Endothelial cell of umbilical vein (primary cell): ENCODE measurements around the gene FOXM1. TPM values are rescaled to one million over a fixed set of nuclear protein-coding genes. Genes with fewer than 3 reads are reported as not detected.

Source experiments
- BruUV-seq: library from RNA; stranded (reverse); fragments of 400-500 nt; replicated peaks from 2 replicates; lab custom pipeline; 2021; lab: Mats Ljungman, UMichigan
- CTCF ChIA-PET: fragments of 300-600, 350-600 bp; sonication (Branson Sonifier 250); formaldehyde crosslinking; loops from one replicate; lab custom pipeline; 2021; ENCODE audit warnings: antibody characterized with exemption, inconsistent platforms; lab: Charles Lee
- POLR2A ChIA-PET: fragments of 300-600, 350-600 bp; sonication (Branson Sonifier 250); formaldehyde crosslinking; loops from one replicate; lab custom pipeline; 2021; ENCODE audit warnings: antibody characterized with exemption, inconsistent platforms; lab: Charles Lee
- DNase-seq: peaks from one replicate; pipeline ENCODE4 v3.0.0-alpha.2; 2011; ENCODE audit warnings: low read depth, low spot score
- FAIRE-seq: peaks from 2 replicates; lab custom pipeline; 2011; peaks lifted over from hg19 to GRCh38; lab: Jason Lieb, UNC
- H2AFZ ChIP-seq: 2 replicates; pipeline ENCODE4 v1.6.0; 2012; ENCODE audit warnings: low read depth, low read length, control low read depth, inconsistent platforms
- H3K27ac ChIP-seq: 2 replicates; pipeline ENCODE4 v1.5.1; 2011; ENCODE audit warnings: low read depth, mild to moderate bottlenecking, control low read depth, low read length, moderate library complexity; ENCODE audit not compliant: insufficient read depth
- H3K27me3 ChIP-seq, 2 experiments: 2 replicates each; pipeline versions ENCODE4 v1.6.0 to v1.6.1; 2011; ENCODE audit warnings: low read length in 2 of 2, mixed read lengths in 1 of 2; ENCODE audit not compliant: control insufficient read depth in 2 of 2, insufficient read depth in 2 of 2
- H3K36me3 ChIP-seq, 2 experiments: 2 replicates in 1 of 2; 3 replicates in 1 of 2; pipeline ENCODE4 v1.5.1; 2011; ENCODE audit warnings: low read length in 2 of 2, mild to moderate bottlenecking in 1 of 2, moderate library complexity in 1 of 2; ENCODE audit not compliant: control insufficient read depth in 2 of 2, insufficient read depth in 2 of 2; ENCODE audit errors: extremely low read depth in 1 of 2
- H3K4me1 ChIP-seq: 3 replicates; pipeline ENCODE4 v1.5.1; 2011; ENCODE audit warnings: mild to moderate bottlenecking, low read length; ENCODE audit not compliant: control insufficient read depth, insufficient read depth; ENCODE audit errors: extremely low read depth
- H3K4me2 ChIP-seq: 2 replicates; pipeline ENCODE4 v1.6.1; 2011; ENCODE audit warnings: low read length, control low read depth, mixed read lengths; ENCODE audit not compliant: insufficient read depth
- H3K4me3 ChIP-seq, 3 experiments: fragments of 200-600 bp in 1 of 3; sonication (generic), shearing (Covaris generic) in 1 of 3; replicated peaks in 1 of 3; 2 replicates each; pipeline ENCODE4 v1.5.1; 2011 to 2016; ENCODE audit warnings: control low read depth in 3 of 3, low read length in 3 of 3, mild to moderate bottlenecking in 2 of 3, inconsistent platforms in 1 of 3, low read depth in 1 of 3, moderate library complexity in 1 of 3; ENCODE audit not compliant: insufficient read depth in 1 of 3
- H3K79me2 ChIP-seq: 2 replicates; pipeline ENCODE4 v1.6.0; 2012; ENCODE audit warnings: low read length, inconsistent platforms; ENCODE audit not compliant: control insufficient read depth, insufficient read depth
- H3K9ac ChIP-seq: replicated peaks from 2 replicates; pipeline ENCODE3; 2011; ENCODE audit warnings: low read length, control low read depth; ENCODE audit not compliant: insufficient read depth; ENCODE audit errors: extremely low read depth
- H3K9me1 ChIP-seq: replicated peaks from 3 replicates; pipeline ENCODE4 v1.6.0; 2011; ENCODE audit warnings: mild to moderate bottlenecking, low read length; ENCODE audit not compliant: control insufficient read depth, insufficient read depth; ENCODE audit errors: extremely low read depth
- H3K9me3 ChIP-seq: replicated peaks from 2 replicates; pipeline ENCODE4 v1.5.1; 2012; ENCODE audit warnings: low read length, inconsistent platforms; ENCODE audit not compliant: control insufficient read depth, insufficient read depth
- H4K20me1 ChIP-seq: replicated peaks from 2 replicates; pipeline ENCODE3; 2011; ENCODE audit warnings: mild to moderate bottlenecking, low read length; ENCODE audit not compliant: control insufficient read depth, insufficient read depth; ENCODE audit errors: extremely low read depth
- EZH2 ChIP-seq: IDR thresholded peaks from 2 replicates; pipeline ENCODE4 v1.6.1; 2012; ENCODE audit warnings: borderline replicate concordance, low read depth, mild to moderate bottlenecking, moderate library complexity, low read length, inconsistent platforms; ENCODE audit not compliant: severe bottlenecking
- FOS ChIP-seq: IDR thresholded peaks from 2 replicates; pipeline ENCODE4 v1.6.1; 2011; ENCODE audit warnings: mild to moderate bottlenecking, low read length, moderate library complexity, borderline replicate concordance; ENCODE audit not compliant: insufficient read depth
- GATA2 ChIP-seq: IDR thresholded peaks from 2 replicates; pipeline ENCODE4 v1.7.0; 2011; ENCODE audit warnings: low read depth, mild to moderate bottlenecking, moderate library complexity, mixed read lengths, low read length; ENCODE audit not compliant: insufficient read length, insufficient read depth
- MYC ChIP-seq: IDR thresholded peaks from one replicate; pipeline ENCODE4 v1.6.1; 2011; ENCODE audit warnings: mild to moderate bottlenecking, low read depth, low read length
- dilution Hi-C: fragments of 300-500 bp; cut with MboI; formaldehyde crosslinking; loops from one replicate; pipeline ENCODE4 v1.15.0; 2019; ENCODE audit warnings: low sequenced_read_pairs; ENCODE audit not compliant: extremely low pct_ligation_motif_present
- intact Hi-C: fragments of 100-400 bp; cut with micrococcal nuclease; formaldehyde crosslinking; loops from one replicate; pipeline ENCODE4 v1.10.0; 2022
- polyA plus RNA-seq, 4 experiments: library from polyadenylated mRNA; depleted of rRNA in 3 of 4; stranded (reverse) in 3 of 4; unstranded in 1 of 4; fragments of >200 nt; gene quantifications; 2 replicates each; pipeline versions ENCODE4 v1.2.1 to v1.2.3, GENCODE V29; 2011 to 2012; ENCODE audit warnings: missing spikeins in 1 of 4
- total RNA-seq: library from RNA; stranded (reverse); gene quantifications from 2 replicates; pipeline ENCODE4 v1.2.3, GENCODE V29; 2021
- TF ChIP-seq, protein P1 (sequence below): IDR thresholded peaks from 2 replicates; pipeline ENCODE4 v1.6.1; 2011; ENCODE audit not compliant: insufficient read depth, insufficient read length
- TF ChIP-seq, protein P2 (sequence below), 2 donors: IDR thresholded peaks; 1 replicate in 1 of 2; 2 replicates in 1 of 2; pipeline ENCODE4 v1.5.1; 2011; ENCODE audit warnings: low read length in 2 of 2, mild to moderate bottlenecking in 2 of 2, moderate library complexity in 2 of 2, control low read depth in 1 of 2, inconsistent platforms in 1 of 2, low read depth in 1 of 2; ENCODE audit not compliant: insufficient read depth in 1 of 2; ENCODE audit errors: extremely low read depth in 1 of 2

Gene FOXM1
- total and polyA plus RNA-seq, 2 donors (not counting 3 experiments of a cell fraction or from before 2014, with no cell fraction given), result 43.5 to 136 TPM

- FAIRE-seq (no peak), DNase-seq (peak; percentile 48)
- dilution Hi-C loops, result no loop called here
- intact Hi-C loops, result no loop called here
- no peak overlapping the region for H3K4me3 ChIP-seq
- H3K9me1 ChIP-seq, result no peaks in the 10 kb centered on the region
- H3K4me1 ChIP-seq, result no peaks in the 10 kb centered on the region
- TF ChIP-seq, protein P1, sequence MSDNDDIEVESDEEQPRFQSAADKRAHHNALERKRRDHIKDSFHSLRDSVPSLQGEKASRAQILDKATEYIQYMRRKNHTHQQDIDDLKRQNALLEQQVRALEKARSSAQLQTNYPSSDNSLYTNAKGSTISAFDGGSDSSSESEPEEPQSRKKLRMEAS, result no peak
- TF ChIP-seq FOS, result no peak
- TF ChIP-seq, protein P2, sequence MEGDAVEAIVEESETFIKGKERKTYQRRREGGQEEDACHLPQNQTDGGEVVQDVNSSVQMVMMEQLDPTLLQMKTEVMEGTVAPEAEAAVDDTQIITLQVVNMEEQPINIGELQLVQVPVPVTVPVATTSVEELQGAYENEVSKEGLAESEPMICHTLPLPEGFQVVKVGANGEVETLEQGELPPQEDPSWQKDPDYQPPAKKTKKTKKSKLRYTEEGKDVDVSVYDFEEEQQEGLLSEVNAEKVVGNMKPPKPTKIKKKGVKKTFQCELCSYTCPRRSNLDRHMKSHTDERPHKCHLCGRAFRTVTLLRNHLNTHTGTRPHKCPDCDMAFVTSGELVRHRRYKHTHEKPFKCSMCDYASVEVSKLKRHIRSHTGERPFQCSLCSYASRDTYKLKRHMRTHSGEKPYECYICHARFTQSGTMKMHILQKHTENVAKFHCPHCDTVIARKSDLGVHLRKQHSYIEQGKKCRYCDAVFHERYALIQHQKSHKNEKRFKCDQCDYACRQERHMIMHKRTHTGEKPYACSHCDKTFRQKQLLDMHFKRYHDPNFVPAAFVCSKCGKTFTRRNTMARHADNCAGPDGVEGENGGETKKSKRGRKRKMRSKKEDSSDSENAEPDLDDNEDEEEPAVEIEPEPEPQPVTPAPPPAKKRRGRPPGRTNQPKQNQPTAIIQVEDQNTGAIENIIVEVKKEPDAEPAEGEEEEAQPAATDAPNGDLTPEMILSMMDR (IDR thresholded peaks at IDR 0.05; ENCODE audit: extremely low read depth in 1 of 2, insufficient read depth in 1 of 2, low read depth in 1 of 2, low read length in 2 of 2), result no peak
- no peak for TF ChIP-seq GATA2
- TF ChIP-seq MYC, result no peak
- TF ChIP-seq EZH2, result no peak
- H3K79me2 ChIP-seq, result peaks cover 23% of the 10 kb centered on the region
- no peak overlapping the region for H2AFZ ChIP-seq
- H3K36me3 ChIP-seq, result no peaks in the 10 kb centered on the region
- H3K9me3 ChIP-seq, result no peaks in the 10 kb centered on the region
- H4K20me1 ChIP-seq, result no peaks in the 10 kb centered on the region
- H3K4me2 ChIP-seq, result no peak overlapping the region
- no peak overlapping the region for H3K9ac ChIP-seq
- POLR2A ChIA-PET, result no interaction called here
- H3K27me3 ChIP-seq, result no peaks in the 10 kb centered on the region
- BruUV-seq, result no TSS peak
- no peak overlapping the region for H3K27ac ChIP-seq
- CTCF ChIA-PET, result no interaction called here
Observed at GRCh38 chr12:2902272-2902880, 25.4 kb upstream of the FOXM1 start.
